DMS153 treated with DMSO at 0.1 percent for 48 hours (cell line): ENCODE results near the gene MEGF9.
"Not testable (repeated sequence)": the region's sequence is repeated elsewhere in the genome, so short reads cannot be mapped to it uniquely, and the experiment has no call there.

Source experiments
- DNase-seq: peaks from one replicate; lab custom pipeline; 2025; ENCODE audit not compliant: unreplicated experiment; lab: John Stamatoyannopoulos, UW

MEGF9 gene

GRCh38 chr9:120579139-120580050 is 134.9 kb downstream of the MEGF9 start:
- DNase-seq = no peak

GRCh38 chr9:120574473-120574872 is 139.8 kb downstream of the MEGF9 start:
- DNase-seq = no peak

- no peak for DNase-seq
Measured at GRCh38 chr9:120572472-120572871, 141.8 kb downstream of the MEGF9 start.

GRCh38 chr9:120571443-120572257 is 142.6 kb downstream of the MEGF9 start:
- no peak for DNase-seq

GRCh38 chr9:120570296-120570695 is 144.0 kb downstream of the MEGF9 start:
- DNase-seq = no peak

GRCh38 chr9:120569556-120569955 is 144.7 kb downstream of the MEGF9 start:
- DNase-seq = no peak

- no peak for DNase-seq
Measured at GRCh38 chr9:120568816-120569215, 145.5 kb downstream of the MEGF9 start.

GRCh38 chr9:120567874-120568273 is 146.4 kb downstream of the MEGF9 start:
- no peak for DNase-seq

GRCh38 chr9:120567081-120567480 is 147.2 kb downstream of the MEGF9 start:
- no peak for DNase-seq

GRCh38 chr9:120564589-120564988 is 149.7 kb downstream of the MEGF9 start:
- DNase-seq = no peak

GRCh38 chr9:120562861-120563443 is 151.3 kb downstream of the MEGF9 start:
- DNase-seq = no peak

GRCh38 chr9:120561709-120562108 is 152.6 kb downstream of the MEGF9 start:
- no peak for DNase-seq

- DNase-seq = no peak
Measured at GRCh38 chr9:120559546-120559945, 154.7 kb downstream of the MEGF9 start.

- DNase-seq = no peak
Measured at GRCh38 chr9:120558454-120558853, 155.8 kb downstream of the MEGF9 start.

- DNase-seq = no peak
Measured at GRCh38 chr9:120557205-120557604, 157.1 kb downstream of the MEGF9 start.

GRCh38 chr9:120556775-120557174 is 157.5 kb downstream of the MEGF9 start:
- no peak for DNase-seq

- no peak for DNase-seq
Measured at GRCh38 chr9:120555839-120556238, 158.4 kb downstream of the MEGF9 start.

GRCh38 chr9:120552210-120552704 is 162.0 kb downstream of the MEGF9 start:
- not testable (repeated sequence) for DNase-seq
